Measurements from ENCODE around the gene PRDM16.

The PRDM16 gene

DNA sequence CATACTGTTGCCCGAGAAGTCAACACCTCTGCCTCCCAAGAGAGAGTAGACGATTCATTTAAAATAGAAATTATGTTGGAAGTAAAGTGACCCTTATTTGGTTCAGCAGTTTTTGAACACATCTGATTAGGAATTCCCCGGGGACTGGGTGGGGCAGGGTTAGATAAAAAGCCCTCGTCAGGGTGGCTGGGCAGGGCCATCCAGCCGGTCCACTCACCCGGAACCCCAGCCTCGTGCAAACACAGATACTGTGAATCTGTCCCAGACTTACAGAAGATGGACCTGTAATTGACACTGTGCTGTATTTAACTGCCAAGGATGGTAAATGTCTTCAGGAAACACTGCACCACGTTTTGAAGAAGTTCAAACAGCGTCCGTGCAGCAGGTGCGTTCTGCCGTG lies 63.7 kb downstream of the PRDM16 start:
- DNase-seq (ENCODE audit: low read depth) = no peak
- no peak overlapping the region for H3K4me3 ChIP-seq (ENCODE audit: low read depth, low read length)

- no peak for DNase-seq (ENCODE audit: low read depth)
- no peak overlapping the region for H3K4me3 ChIP-seq (ENCODE audit: low read depth, low read length)
Observed at GRCh38 chr1:3133686-3134085, 64.7 kb downstream of the PRDM16 start.

GRCh38 chr1:3134381-3135072 lies 65.5 kb downstream of the PRDM16 start:
- DNase-seq (ENCODE audit: low read depth) = no peak
- no peak overlapping the region for H3K4me3 ChIP-seq (ENCODE audit: low read depth, low read length)

GRCh38 chr1:3135073-3135702 lies 66.2 kb downstream of the PRDM16 start:
- DNase-seq (ENCODE audit: low read depth) = no peak
- no peak overlapping the region for H3K4me3 ChIP-seq (ENCODE audit: low read depth, low read length)

DNA sequence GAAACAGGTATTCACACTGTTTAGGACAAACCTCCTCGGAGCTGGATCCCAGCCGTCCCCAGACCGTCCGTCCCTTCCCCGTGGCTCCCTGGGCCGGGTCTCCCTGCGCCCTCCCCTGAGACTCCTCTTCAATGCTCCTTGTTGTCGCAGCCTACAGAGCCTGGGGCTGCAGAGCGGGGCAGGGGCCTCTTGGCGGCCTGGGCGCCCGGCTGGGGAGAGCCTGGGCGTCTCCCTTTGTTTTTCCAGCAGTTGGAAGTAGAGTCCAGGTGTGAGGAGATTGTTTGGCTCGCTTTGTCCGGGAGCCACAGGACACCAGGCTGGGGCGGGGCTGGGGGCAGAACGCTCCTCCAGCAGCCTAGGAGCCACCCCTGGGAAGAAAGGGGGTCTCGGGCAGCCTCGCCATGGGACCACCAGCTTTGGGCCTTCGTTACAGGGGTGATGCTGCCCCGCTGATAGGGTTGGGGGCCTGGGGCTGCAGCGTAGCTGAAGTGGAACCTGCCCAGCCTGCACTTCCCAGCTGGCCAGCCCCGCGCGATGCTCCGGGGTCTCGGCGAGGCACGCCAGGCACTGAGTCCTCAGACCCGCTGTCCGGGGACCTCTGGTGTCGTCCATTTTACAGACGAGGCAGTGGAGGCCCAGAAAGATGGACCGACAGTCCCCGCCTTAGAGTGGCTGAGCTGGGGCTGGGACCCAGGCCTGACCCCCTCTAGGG lies 66.9 kb downstream of the PRDM16 start:
- H3K4me3 ChIP-seq (ENCODE audit: low read depth, low read length) = no peak overlapping the region
- no peak for DNase-seq (ENCODE audit: low read depth)

DNA sequence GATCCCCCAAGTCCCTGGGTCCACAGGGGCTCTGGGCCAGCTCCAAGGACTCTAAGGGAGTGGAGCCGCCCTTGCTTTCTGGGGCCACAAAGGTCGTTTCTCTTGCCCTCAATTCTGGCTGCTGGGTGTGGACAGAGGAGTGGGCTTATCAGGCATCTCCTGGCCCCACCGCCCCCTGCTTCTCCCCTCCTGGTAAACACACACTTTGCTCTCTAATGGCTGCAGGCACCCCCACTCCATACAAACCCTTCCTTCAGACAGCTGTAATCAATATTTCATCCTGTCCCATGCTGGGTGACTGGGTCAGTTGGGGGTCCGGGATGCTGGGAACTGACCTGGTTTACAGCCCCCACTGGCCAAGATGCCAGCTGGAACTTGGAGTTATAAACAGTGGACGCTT lies 67.5 kb downstream of the PRDM16 start:
- no peak for DNase-seq (ENCODE audit: low read depth)
- H3K4me3 ChIP-seq (ENCODE audit: low read depth, low read length) = no peak overlapping the region

DNA sequence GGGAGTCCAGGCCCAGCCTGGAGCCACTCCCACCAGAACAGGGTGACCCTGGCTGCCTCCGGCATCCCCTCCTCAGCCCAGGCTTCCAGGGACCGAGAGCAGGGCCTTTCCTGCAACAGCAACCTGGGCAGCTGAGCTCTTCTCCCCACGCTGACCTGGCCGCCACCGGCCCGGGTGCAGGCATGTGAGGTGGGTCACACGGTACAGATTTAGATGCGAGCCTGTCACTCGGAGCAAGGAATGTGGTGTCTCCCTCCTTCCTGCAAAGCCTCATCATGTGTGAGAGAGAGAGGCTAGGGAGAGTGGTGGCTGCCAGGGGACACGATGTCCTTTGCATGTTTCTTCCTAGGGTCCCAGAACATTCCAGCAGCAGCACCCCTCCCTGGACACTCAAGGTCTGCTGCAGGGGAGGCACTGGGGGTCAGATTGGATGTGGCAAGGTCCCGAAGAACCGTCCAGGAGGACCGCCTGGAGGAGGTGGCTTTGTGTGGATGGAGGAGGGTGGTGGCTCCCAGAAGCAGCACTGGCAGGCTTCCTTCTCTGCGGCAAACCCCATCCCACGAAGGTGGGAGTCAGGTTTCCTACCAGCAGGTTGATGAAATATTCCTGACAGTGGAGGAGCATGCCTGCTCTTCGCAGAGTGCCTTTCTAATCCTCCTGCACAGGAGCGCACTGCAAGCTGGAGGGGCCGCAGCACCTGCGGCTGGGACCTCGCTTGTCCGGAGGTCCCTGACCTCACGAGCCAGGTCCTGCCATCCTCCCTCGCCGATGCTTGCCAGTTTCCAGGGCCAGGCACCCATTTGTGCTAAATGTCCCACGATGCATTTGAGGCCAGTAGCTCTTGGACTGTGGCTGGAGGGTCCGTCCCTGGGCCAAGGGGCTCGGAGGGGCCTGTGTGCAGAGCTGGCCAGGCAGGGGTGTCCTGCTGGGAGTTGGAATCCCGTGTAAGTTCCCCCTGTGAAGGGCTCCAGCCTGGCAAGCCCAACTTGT lies 68.4 kb downstream of the PRDM16 start:
- H3K4me3 ChIP-seq (ENCODE audit: low read depth, low read length) = no peak overlapping the region
- DNase-seq (ENCODE audit: low read depth) = no peak

GRCh38 chr1:3138623-3139151 lies 69.7 kb downstream of the PRDM16 start:
- H3K4me3 ChIP-seq (ENCODE audit: low read depth, low read length) = no peak overlapping the region
- DNase-seq (ENCODE audit: low read depth) = no peak

DNA sequence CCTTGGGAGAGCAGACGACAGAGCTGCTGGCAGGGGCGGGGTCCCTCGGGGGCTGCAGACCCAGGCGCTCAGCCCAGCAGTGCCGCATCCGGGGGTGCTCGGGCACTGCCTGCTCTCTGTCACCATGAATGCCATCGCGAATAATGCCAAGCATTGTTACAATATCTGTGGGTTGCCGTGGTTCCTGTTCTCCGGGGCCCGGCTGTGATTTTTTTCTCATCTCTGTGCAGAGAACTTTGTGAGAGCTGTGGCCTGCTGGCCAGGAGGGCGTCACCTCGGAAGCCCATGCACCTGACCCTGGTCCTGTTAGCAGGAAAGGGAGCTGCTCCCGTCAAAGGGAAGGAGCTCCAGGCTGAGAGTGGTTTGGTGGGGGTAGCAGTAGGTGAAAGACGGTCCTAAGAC lies 70.4 kb downstream of the PRDM16 start:
- no peak for DNase-seq (ENCODE audit: low read depth)
- H3K4me3 ChIP-seq (ENCODE audit: low read depth, low read length) = no peak overlapping the region

DNA sequence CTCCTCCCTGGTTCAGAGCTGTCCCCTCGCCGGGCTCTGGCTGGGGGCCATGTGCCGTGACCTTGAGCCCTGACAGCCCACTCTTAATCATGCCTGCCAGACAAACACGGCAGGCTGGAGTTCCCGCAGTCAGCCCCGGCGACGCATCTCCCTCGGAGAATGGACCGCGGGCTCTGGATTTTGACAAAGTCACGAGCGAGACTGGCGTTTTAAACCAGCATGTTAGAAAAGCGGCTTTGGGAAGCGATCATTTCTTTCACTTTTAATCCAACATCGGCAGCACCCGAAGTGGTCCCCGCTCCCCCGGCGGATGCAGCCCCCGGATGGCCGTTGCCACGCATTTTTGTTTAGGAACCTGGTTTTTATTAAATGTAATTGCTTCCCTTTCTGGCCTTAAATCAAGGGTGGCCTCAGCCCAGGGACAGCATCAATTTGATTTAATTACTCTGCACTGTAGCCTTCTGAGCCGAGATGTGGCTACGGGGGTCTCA lies 70.9 kb downstream of the PRDM16 start:
- no peak overlapping the region for H3K4me3 ChIP-seq (ENCODE audit: low read depth, low read length)
- DNase-seq (ENCODE audit: low read depth) = no peak

- DNase-seq (ENCODE audit: low read depth) = no peak
- H3K4me3 ChIP-seq (ENCODE audit: low read depth, low read length) = no peak overlapping the region
Observed at GRCh38 chr1:3140437-3140836, 71.4 kb downstream of the PRDM16 start.

GRCh38 chr1:3141129-3141528 lies 72.1 kb downstream of the PRDM16 start:
- DNase-seq (ENCODE audit: low read depth) = no peak
- no peak overlapping the region for H3K4me3 ChIP-seq (ENCODE audit: low read depth, low read length)

GRCh38 chr1:3141836-3142235 lies 72.8 kb downstream of the PRDM16 start:
- DNase-seq (ENCODE audit: low read depth) = no peak
- H3K4me3 ChIP-seq (ENCODE audit: low read depth, low read length) = no peak overlapping the region

DNA sequence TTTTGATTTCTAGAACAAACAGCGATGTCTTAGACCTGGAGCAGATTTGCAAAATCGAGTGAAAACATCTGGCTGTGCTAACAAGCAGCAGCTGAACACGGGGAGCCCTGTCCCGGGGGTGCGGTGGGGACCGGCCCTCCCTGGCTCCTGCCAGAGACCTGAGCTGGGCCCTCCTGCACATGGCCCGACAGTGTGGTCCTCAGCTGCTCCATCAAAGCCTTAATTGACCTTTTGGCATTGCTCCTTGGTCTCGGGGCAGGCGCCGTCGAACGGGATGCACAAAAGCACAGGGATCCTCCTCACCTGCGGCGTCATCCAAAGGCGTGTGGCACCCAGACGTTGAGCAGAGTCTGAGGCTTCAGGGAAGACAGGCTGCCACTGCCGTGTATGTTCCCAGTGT lies 73.2 kb downstream of the PRDM16 start:
- no peak for DNase-seq (ENCODE audit: low read depth)
- H3K4me3 ChIP-seq (ENCODE audit: low read depth, low read length) = no peak overlapping the region

DNA sequence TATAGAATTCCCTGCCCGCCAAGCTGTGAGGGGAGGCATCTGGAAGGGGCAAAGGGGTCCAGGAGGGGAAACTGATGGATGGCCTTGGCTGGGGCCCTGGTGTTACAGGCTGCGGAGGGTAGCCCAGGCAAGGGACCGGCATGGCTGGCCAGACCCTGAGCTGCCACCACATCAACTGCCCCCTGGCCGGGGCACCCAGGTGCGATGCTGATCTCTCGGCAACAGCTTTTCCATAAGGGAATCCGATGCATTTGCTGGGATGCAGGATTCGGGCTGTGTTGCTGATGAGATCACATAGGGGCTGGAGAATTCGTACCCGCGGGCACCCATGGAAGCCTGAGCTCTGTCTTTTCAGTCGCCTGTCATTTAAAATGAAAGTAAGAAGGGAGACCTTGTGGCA lies 73.7 kb downstream of the PRDM16 start:
- no peak for DNase-seq (ENCODE audit: low read depth)
- no peak overlapping the region for H3K4me3 ChIP-seq (ENCODE audit: low read depth, low read length)

- DNase-seq (ENCODE audit: low read depth) = no peak
- no peak overlapping the region for H3K4me3 ChIP-seq (ENCODE audit: low read depth, low read length)
Observed at GRCh38 chr1:3145532-3146325, 76.7 kb downstream of the PRDM16 start.

- DNase-seq (ENCODE audit: low read depth) = no peak
- no peak overlapping the region for H3K4me3 ChIP-seq (ENCODE audit: low read depth, low read length)
Observed at GRCh38 chr1:3146458-3146857, 77.5 kb downstream of the PRDM16 start.

DNA sequence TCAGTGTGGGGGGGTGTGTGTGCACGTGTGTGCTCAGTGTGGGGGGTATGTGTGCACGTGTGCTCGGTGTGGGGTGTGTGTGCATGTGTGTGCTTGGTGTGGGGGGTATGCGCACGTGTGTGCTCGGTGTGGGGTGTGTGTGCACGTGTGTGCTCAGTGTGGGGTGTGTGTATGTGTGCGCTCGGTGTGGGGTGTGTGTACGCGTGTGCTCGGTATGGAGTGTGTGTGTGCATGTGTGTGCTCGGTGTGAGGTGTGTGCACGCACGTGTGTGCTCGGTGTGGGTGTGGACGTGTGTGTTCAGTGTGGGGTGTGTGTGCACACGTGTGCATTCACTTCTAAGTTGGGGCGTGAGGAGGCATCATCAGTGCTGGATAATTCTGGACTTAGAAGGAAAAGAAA lies 77.9 kb downstream of the PRDM16 start:
- H3K4me3 ChIP-seq (ENCODE audit: low read depth, low read length) = no peak overlapping the region

GRCh38 chr1:3148171-3148570 lies 79.2 kb downstream of the PRDM16 start:
- DNase-seq (ENCODE audit: low read depth) = no peak
- no peak overlapping the region for H3K4me3 ChIP-seq (ENCODE audit: low read depth, low read length)

More for the DNA sequence above, 77.9 kb downstream of the PRDM16 start:
- DNase-seq (ENCODE audit: low read depth) = no peak
